Measurements from ENCODE around the gene GABPA.

DNA sequence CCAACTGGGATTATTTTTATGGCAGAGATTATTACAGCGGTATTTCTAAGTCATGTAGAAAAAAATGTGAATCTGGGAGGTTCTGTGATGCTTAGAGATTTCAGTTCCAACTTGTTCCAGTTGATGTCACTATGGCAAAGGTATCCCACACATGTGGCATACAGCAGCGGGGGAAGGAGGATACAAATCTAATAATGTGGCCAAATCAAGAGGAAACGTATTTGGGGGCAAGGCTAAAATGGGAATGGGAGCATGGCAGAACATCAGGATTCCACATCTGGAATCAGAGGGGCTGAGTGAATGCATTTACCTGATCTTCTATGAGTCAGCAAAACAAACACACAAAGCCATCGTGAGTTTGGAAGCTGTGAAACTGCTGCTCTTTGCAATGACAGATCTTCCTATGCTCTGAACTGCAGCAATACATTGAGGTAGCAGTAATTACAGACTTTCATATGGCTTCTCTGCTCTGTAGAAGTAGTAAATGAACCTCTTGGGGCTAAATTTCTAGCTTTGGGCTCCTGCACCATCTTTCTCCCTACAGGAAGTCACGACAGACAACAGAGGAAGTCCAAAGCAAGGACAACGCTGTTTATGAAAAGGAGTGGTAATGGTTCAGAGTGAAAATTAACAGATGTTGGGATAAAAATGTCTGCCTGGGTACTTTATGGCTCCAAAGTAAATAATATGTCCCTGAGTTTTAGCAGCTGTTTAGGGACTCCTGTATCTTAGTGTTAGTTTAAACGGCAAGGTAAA, 55.5 kb downstream of the GABPA start:
- no peak for TF ChIP-seq CTCF (IDR thresholded peaks at IDR 0.05)
- TF ChIP-seq POLR2A (IDR thresholded peaks at IDR 0.05) = no peak
- TF ChIP-seq EP300 (IDR thresholded peaks at IDR 0.05) = no peak
